ENCODE measurements around the gene LGALS4.
"Not testable (repeated sequence)": the region's sequence is repeated elsewhere in the genome, so short reads cannot be mapped to it uniquely, and the experiment has no call there.

Gene LGALS4

DNA sequence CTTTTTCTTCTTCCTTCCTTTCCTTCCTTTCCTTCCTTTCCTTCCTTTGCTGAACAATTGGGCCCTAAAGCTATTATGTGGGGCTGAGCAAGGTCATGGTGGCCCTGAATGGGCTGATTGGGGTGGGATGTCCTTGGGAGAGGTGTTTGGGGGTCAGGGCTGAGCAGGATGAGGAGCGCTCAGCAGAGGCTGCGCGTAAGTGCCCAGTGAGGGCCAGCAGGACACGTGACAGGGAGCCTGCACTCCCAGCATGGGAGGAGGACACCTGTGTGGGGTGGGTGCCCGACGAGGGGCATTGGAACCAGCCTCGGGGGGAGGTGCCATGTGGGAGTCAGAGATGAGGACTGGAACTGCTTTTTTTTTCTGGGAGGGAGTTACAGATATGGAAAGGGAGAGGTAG, 34.0 kb downstream of the LGALS4 start:
- TF ChIP-seq CTCF (IDR thresholded peaks at IDR 0.05; ENCODE audit: low read depth, low read length, missing control alignments) = no peak
- peaks cover 4% of the 10 kb centered on the region for H3K27me3 ChIP-seq (replicated peaks)
- no peaks in the 10 kb centered on the region for H3K36me3 ChIP-seq (replicated peaks)
- H3K4me3 ChIP-seq (ENCODE audit: low read depth, low read length) = no peak overlapping the region
- in situ Hi-C loops (cut with HindIII; ENCODE audit: low pct_ligation_motif_present, low sequenced_read_pairs) = no loop called here
- H3K27ac ChIP-seq = no peak overlapping the region
- DNase-seq = no peak

GRCh38 chr19:38774181-38774950, 38.4 kb downstream of the LGALS4 start:
- no peak overlapping the region for H3K27ac ChIP-seq
- in situ Hi-C loops (cut with HindIII; ENCODE audit: low pct_ligation_motif_present, low sequenced_read_pairs) = no loop called here

GRCh38 chr19:38773469-38774177, 39.1 kb downstream of the LGALS4 start, which contains the start of gene LGALS7:
Gene LGALS7 (minus strand): TSS chr19:38773517. CDS start chr19:38773492, 25 bp downstream.
- DNase-seq = no peak
- Histone ChIP-seq H3K27me3 (replicated peaks) (no peaks in the 10 kb centered on the region), H3K27ac (no peak within 1 kb of the TSS), H3K4me3 (ENCODE audit: low read depth, low read length) (no peak within 1 kb of the TSS), H3K36me3 (replicated peaks) (no peaks in the 10 kb centered on the region)
- TF ChIP-seq CTCF (IDR thresholded peaks at IDR 0.05; ENCODE audit: low read depth, low read length, missing control alignments) = no peak
- in situ Hi-C loops (cut with HindIII; ENCODE audit: low pct_ligation_motif_present, low sequenced_read_pairs) = no loop called here

More at GRCh38 chr19:38774181-38774950, 38.4 kb downstream of the LGALS4 start:
- no peak for DNase-seq
- Histone ChIP-seq H3K36me3 (replicated peaks) (no peaks in the 10 kb centered on the region), H3K4me3 (ENCODE audit: low read depth, low read length) (no peak overlapping the region), H3K27me3 (replicated peaks) (no peaks in the 10 kb centered on the region)
- no peak for TF ChIP-seq CTCF (IDR thresholded peaks at IDR 0.05; ENCODE audit: low read depth, low read length, missing control alignments)

DNA sequence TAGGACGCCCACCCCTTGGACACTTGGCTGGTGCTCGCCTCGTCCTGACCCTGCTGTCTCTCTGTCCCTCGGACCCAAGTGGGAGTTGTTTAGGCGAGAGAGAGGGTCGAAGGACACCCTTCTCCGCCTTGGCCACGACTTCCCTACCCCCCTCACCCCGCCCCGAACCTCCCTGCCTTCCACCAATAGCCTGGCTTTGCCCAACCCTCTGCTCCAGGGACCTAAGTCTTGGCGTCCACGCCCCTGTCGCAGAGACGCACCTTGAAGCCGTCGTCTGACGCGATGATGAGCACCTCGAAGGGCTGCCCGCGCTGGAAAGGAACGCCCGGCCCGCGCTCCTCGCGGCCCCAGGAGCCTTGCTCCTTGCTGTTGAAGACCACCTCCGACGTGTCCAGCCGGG, 41.2 kb downstream of the LGALS4 start:
- H3K4me3 ChIP-seq (ENCODE audit: low read depth, low read length); H3K27ac ChIP-seq; H3K27me3 ChIP-seq (replicated peaks); in situ Hi-C loops (cut with HindIII; ENCODE audit: low pct_ligation_motif_present, low sequenced_read_pairs); H3K36me3 ChIP-seq (replicated peaks); DNase-seq: not testable (repeated sequence)

DNA sequence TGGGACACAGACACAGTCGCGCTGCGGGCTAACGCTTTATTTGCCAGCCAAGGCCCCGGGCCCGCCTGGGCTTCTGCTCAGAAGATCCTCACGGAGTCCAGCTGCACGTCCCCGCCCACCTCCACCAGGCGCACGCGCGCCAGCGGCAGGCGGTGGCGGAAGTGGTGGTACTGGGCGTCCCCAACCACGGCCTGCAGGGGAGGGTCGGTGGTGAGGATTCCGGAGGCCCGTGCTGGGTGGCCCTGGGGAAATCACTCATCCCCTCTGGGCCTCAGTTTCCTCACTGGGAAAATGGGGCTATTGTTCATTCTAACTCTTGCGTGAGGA, 41.8 kb downstream of the LGALS4 start:
- H3K27ac ChIP-seq; H3K36me3 ChIP-seq (replicated peaks); H3K4me3 ChIP-seq (ENCODE audit: low read depth, low read length); H3K27me3 ChIP-seq (replicated peaks); in situ Hi-C loops (cut with HindIII; ENCODE audit: low pct_ligation_motif_present, low sequenced_read_pairs); DNase-seq: not testable (repeated sequence)

- H3K36me3 ChIP-seq (replicated peaks); in situ Hi-C loops (cut with HindIII; ENCODE audit: low pct_ligation_motif_present, low sequenced_read_pairs); H3K27me3 ChIP-seq (replicated peaks); H3K27ac ChIP-seq; DNase-seq: not testable (repeated sequence)
- H3K4me3 ChIP-seq (ENCODE audit: low read depth, low read length) = peak overlapping the region; percentile 17
Observed at GRCh38 chr19:38770228-38770948, 42.4 kb downstream of the LGALS4 start.

- TF ChIP-seq CTCF (IDR thresholded peaks at IDR 0.05; ENCODE audit: low read depth, low read length, missing control alignments) = peak; percentile 86
- H3K36me3 ChIP-seq (replicated peaks) = no peaks in the 10 kb centered on the region
- DNase-seq = peak; percentile 69
- no peak overlapping the region for H3K27ac ChIP-seq
- no peaks in the 10 kb centered on the region for H3K27me3 ChIP-seq (replicated peaks)
- peak overlapping the region; percentile 17 for H3K4me3 ChIP-seq (ENCODE audit: low read depth, low read length)
- in situ Hi-C loops (cut with HindIII; ENCODE audit: low pct_ligation_motif_present, low sequenced_read_pairs) = no loop called here
Observed at GRCh38 chr19:38769635-38770211, 43.0 kb downstream of the LGALS4 start.
